Esophagus squamous epithelium (tissue), 4 donors: ENCODE measurements around the gene CHMP2A.

Experiments
- POLR2A ChIP-seq, 4 donors: fragments of 450-650 bp; IDR thresholded peaks; one replicate each; pipeline ENCODE4 v1.6.1; 2017; ENCODE audit warnings: antibody characterized with exemption in 4 of 4, mild to moderate bottlenecking in 4 of 4, moderate library complexity in 3 of 4
- TF ChIP-seq, protein P1 (sequence below), 6 experiments: fragments of 450-650 bp in 4 of 6; fragments of 200-600 bp in 2 of 6; sonication (generic) in 2 of 6; IDR thresholded peaks; one replicate each; pipeline ENCODE4 v1.5.1; 2016 to 2019; ENCODE audit warnings: antibody characterized with exemption in 6 of 6, mild to moderate bottlenecking in 4 of 6, moderate library complexity in 4 of 6

DNA sequence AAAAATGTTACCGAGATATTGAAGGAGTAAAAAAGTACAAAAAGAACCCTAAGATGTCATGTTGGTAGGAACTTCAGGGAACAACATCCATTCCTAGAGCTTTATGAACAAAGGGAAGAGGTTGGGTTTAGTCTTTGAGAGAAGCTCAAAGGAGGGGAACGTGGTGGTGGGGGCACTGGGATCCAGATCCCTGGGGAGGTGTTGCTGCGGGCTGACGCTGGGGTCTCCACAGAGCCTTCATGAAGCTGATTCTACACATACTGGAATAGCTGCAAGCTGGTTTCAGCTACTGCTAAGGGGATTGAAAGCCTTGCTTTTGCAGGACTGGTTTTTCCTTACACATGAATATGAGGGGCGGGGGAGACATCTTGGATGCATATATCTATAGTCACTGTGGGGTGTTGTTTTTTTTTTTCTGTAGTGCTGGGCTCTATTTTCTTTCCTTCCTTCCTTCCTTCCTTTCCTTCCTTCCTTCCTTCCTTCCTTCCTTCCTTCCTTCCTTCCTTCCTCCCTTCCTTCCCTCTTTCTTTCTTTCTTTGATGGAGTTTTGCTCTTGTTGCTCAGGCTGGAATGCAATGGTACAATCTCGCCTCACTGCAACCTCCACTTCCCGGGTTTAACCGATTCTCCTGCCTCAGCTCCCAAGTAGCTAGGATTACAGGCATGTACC is 24.7 kb upstream of the CHMP2A start:
- TF ChIP-seq, protein P1, sequence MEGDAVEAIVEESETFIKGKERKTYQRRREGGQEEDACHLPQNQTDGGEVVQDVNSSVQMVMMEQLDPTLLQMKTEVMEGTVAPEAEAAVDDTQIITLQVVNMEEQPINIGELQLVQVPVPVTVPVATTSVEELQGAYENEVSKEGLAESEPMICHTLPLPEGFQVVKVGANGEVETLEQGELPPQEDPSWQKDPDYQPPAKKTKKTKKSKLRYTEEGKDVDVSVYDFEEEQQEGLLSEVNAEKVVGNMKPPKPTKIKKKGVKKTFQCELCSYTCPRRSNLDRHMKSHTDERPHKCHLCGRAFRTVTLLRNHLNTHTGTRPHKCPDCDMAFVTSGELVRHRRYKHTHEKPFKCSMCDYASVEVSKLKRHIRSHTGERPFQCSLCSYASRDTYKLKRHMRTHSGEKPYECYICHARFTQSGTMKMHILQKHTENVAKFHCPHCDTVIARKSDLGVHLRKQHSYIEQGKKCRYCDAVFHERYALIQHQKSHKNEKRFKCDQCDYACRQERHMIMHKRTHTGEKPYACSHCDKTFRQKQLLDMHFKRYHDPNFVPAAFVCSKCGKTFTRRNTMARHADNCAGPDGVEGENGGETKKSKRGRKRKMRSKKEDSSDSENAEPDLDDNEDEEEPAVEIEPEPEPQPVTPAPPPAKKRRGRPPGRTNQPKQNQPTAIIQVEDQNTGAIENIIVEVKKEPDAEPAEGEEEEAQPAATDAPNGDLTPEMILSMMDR (IDR thresholded peaks at IDR 0.05): no peak
- TF ChIP-seq POLR2A (IDR thresholded peaks at IDR 0.05): no peak
